A549 (cell line): ENCODE data around the gene CD82. TPM values are rescaled to one million over a fixed set of nuclear protein-coding genes. Genes with fewer than 3 reads are reported as not detected.
A peak's percentile ranks its signal among the peaks of the same experiment; 100 is the strongest.

Source experiments
- ATAC-seq, 2 experiments: fragments of 200-7000 bp in 1 of 2; fragments of >200 bp in 1 of 2; cut with Nextera tagmentation in 1 of 2; cut with Tn5 transposase in 1 of 2; 3 replicates each; pipeline versions ENCODE4 v1.8.0 to v1.9.1; 2018 to 2020; ENCODE audit warnings: mild to moderate bottlenecking in 1 of 2, moderate library complexity in 1 of 2
- CTCF ChIA-PET: fragments of 300-600 bp; sonication (Branson Sonifier 250); formaldehyde crosslinking; extraction: SDS; loops from one replicate; lab custom pipeline; 2021; ENCODE audit warnings: antibody characterized with exemption, inconsistent platforms; lab: Yijun Ruan, JAX
- POLR2A ChIA-PET: fragments of 350-600 bp; formaldehyde crosslinking; extraction: SDS; loops from one replicate; lab custom pipeline; 2021; ENCODE audit warnings: antibody characterized with exemption, inconsistent platforms; lab: Yijun Ruan, JAX
- DNase-seq, 2 experiments: peaks; one replicate each; pipeline versions ENCODE4 v3.0.0 to v3.0.0-alpha.2; 2011 to 2016; ENCODE audit warnings: low read depth in 1 of 2, low spot score in 1 of 2
- FAIRE-seq: peaks from 2 replicates; lab custom pipeline; 2011; peaks lifted over from hg19 to GRCh38; lab: Jason Lieb, UNC
- H3K27ac ChIP-seq, 2 experiments: fragments of >200 bp; sonication (Bioruptor Twin); formaldehyde crosslinking; 3 replicates each; pipeline ENCODE4 v1.5.1; 2016 to 2017
- H3K4me1 ChIP-seq: fragments of >200 bp; sonication (Bioruptor Twin); formaldehyde crosslinking; 3 replicates; pipeline ENCODE4 v1.6.1; 2016
- H3K4me2 ChIP-seq: fragments of >200 bp; sonication (Bioruptor Twin); formaldehyde crosslinking; 3 replicates; pipeline ENCODE4 v1.6.1; 2016
- H3K4me3 ChIP-seq: fragments of >200 bp; sonication (Bioruptor Twin); formaldehyde crosslinking; 3 replicates; pipeline ENCODE4 v1.5.1; 2016
- H3K9me3 ChIP-seq: fragments of >200 bp; sonication (Bioruptor Twin); formaldehyde crosslinking; 3 replicates; pipeline ENCODE4 v1.6.1; 2016
- ATOH8 ChIP-seq: fragments of 250-450 bp; sonication (Bioruptor Pico); IDR thresholded peaks from 2 replicates; pipeline ENCODE4 v1.5.0; 2020; ENCODE audit warnings: low read depth, mild to moderate bottlenecking, moderate library complexity
- BCL3 ChIP-seq: fragments of >200 bp; sonication (Bioruptor Twin); formaldehyde crosslinking; IDR thresholded peaks from 3 replicates; pipeline ENCODE4 v1.6.1; 2016
- CTCF ChIP-seq: fragments of >200 bp; sonication (Bioruptor Twin); formaldehyde crosslinking; IDR thresholded peaks from 3 replicates; pipeline ENCODE4 v1.5.1; 2016
- E2F6 ChIP-seq: IDR thresholded peaks from 2 replicates; pipeline ENCODE4 v1.6.1; 2012; ENCODE audit warnings: low read depth, borderline replicate concordance
- FOSL2 ChIP-seq, 2 experiments: fragments of 450-650 bp in 1 of 2; fragments of >200 bp in 1 of 2; sonication (Bioruptor Twin) in 1 of 2; formaldehyde crosslinking; IDR thresholded peaks; 2 replicates each; pipeline versions ENCODE4 v1.5.0 to v1.6.1; 2016 to 2020; ENCODE audit warnings: mild to moderate bottlenecking in 1 of 2, moderate library complexity in 1 of 2
- HDAC2 ChIP-seq: fragments of 200-600 bp; sonication (generic); IDR thresholded peaks from 2 replicates; pipeline ENCODE4 v1.6.1; 2016
- HOXB5 ChIP-seq: fragments of 250-450 bp; sonication (Bioruptor Pico); IDR thresholded peaks from 2 replicates; pipeline ENCODE4 v1.5.0; 2020; ENCODE audit warnings: mild to moderate bottlenecking, moderate library complexity
- JUN ChIP-seq, 2 experiments: fragments of >200 bp; sonication (Bioruptor Twin); formaldehyde crosslinking; IDR thresholded peaks; 2 replicates in 1 of 2; 3 replicates in 1 of 2; pipeline ENCODE4 v1.6.1; 2016 to 2017
- JUNB ChIP-seq: fragments of >200 bp; sonication (Bioruptor Twin); formaldehyde crosslinking; IDR thresholded peaks from 2 replicates; pipeline ENCODE4 v1.6.1; 2016
- KDM5A ChIP-seq: fragments of 200-600 bp; sonication (generic); IDR thresholded peaks from 2 replicates; pipeline ENCODE4 v1.6.1; 2016; ENCODE audit warnings: antibody characterized with exemption, mild to moderate bottlenecking
- MAZ ChIP-seq: fragments of 150-350 bp; IDR thresholded peaks from 2 replicates; pipeline ENCODE4 v1.6.1; 2014; ENCODE audit warnings: antibody characterized with exemption, low read depth, low read length, borderline replicate concordance
- NFE2L2 ChIP-seq: fragments of 150-350 bp; conservative IDR thresholded peaks from 2 replicates; pipeline ENCODE4 v1.6.1; 2014; ENCODE audit warnings: low read length
- NR3C1 ChIP-seq: fragments of >200 bp; sonication (Bioruptor Twin); formaldehyde crosslinking; IDR thresholded peaks from 3 replicates; pipeline ENCODE4 v1.6.1; 2017
- PBX3 ChIP-seq: IDR thresholded peaks from 2 replicates; pipeline ENCODE4 v1.6.1; 2012
- RARB ChIP-seq: fragments of 250-450 bp; sonication (Bioruptor Pico); IDR thresholded peaks from 2 replicates; pipeline ENCODE4 v1.8.0; 2021; ENCODE audit warnings: mild to moderate bottlenecking, moderate library complexity
- RFX5 ChIP-seq: fragments of 450-650 bp; IDR thresholded peaks from 2 replicates; pipeline ENCODE4 v1.7.1; 2014; ENCODE audit warnings: antibody characterized with exemption, mild to moderate bottlenecking, moderate library complexity
- TFCP2L1 ChIP-seq: fragments of 250-450 bp; sonication (Bioruptor Pico); IDR thresholded peaks from 2 replicates; pipeline ENCODE4 v1.5.0; 2021; ENCODE audit warnings: mild to moderate bottlenecking
- ZC3H11A ChIP-seq: fragments of 450-650 bp; IDR thresholded peaks from 2 replicates; pipeline ENCODE4 v1.6.1; 2014; ENCODE audit warnings: antibody characterized with exemption, mild to moderate bottlenecking
- WGBS: methylation state at CpG from one replicate; pipeline ENCODE4 v1.1.6; 2017; ENCODE audit errors: missing lambda C conversion rate; 5-methylcytosine and 5-hydroxymethylcytosine counted together
- polyA plus RNA-seq, 4 experiments: library from polyadenylated mRNA; depleted of rRNA in 3 of 4; stranded (reverse); fragments of >200 nt; fragmentation: RNase III in 1 of 4; extraction: RNeasy Plus Mini Kit Qiagen cat#74134 plus additional on column Dnase treatment in 1 of 4; gene quantifications; 2 replicates in 3 of 4; 3 replicates in 1 of 4; pipeline ENCODE4 v1.2.3, GENCODE V29; 2011 to 2017

The CD82 gene
- polyA plus RNA-seq, 2 of the 4 experiments (the other 2 are of a cell fraction) = 2.8 to 3.2 TPM

GRCh38 chr11:44573333-44573732, 7.9 kb downstream of the CD82 start:
- no peak overlapping the region for H3K4me2 ChIP-seq
- WGBS = 82% methylated on average over 3 of the region's 3 CpGs
- no peak for TF ChIP-seq JUN (IDR thresholded peaks at IDR 0.05)
- TF ChIP-seq, all 56 proteins: peak for 0
- ChIA-PET CTCF (interaction anchor here (1.5 to 27.1 kb wide), 2 partner anchors 45 to 338 kb away, joined by 3 to 865 read pairs; no protein-coding TSS in a partner anchor), POLR2A (interaction anchor here (0.6 kb wide), 1 partner anchor 24 kb away, joined by 3 read pairs; no protein-coding TSS in a partner anchor)
- DNase-seq (no peak), ATAC-seq (no peak), FAIRE-seq (no peak)
- Histone ChIP-seq H3K4me3 (no peak overlapping the region), H3K27ac (no peak overlapping the region), H3K4me1 (peaks cover 6% of the 10 kb centered on the region; the same call in 2 of the 3 replicates), H3K9me3 (no peaks in the 10 kb centered on the region)

- no peak overlapping the region for H3K4me2 ChIP-seq
- 81% methylated on average over 5 of the region's 5 CpGs for WGBS
- ATAC-seq (peak in 1 of 2 experiments; percentile 27; a peak in 1 of 6 replicates), DNase-seq (no peak), FAIRE-seq (no peak)
- H3K4me1 ChIP-seq = no peaks in the 10 kb centered on the region
- no peak for TF ChIP-seq FOSL2 (IDR thresholded peaks at IDR 0.05)
- TF ChIP-seq FOSL2 (CRISPR knock-in tag; IDR thresholded peaks at IDR 0.05) = no peak
- no peak for TF ChIP-seq BCL3
- no peak for TF ChIP-seq NFE2L2
- TF ChIP-seq E2F6 = no peak
- TF ChIP-seq RFX5 = no peak
- no peak for TF ChIP-seq MAZ
- no peak for TF ChIP-seq HOXB5 (CRISPR knock-in tag)
- no peak for TF ChIP-seq HDAC2
- no peak for TF ChIP-seq CTCF
- TF ChIP-seq PBX3 = no peak
- no peak for TF ChIP-seq RARB (CRISPR knock-in tag)
- TF ChIP-seq KDM5A = no peak
- no peak for TF ChIP-seq TFCP2L1
- TF ChIP-seq ZC3H11A = no peak
- TF ChIP-seq NR3C1 = no peak
- TF ChIP-seq ATOH8 (CRISPR knock-in tag) = no peak
- no peak for TF ChIP-seq JUNB
- no peak overlapping the region for H3K4me3 ChIP-seq
- no peak overlapping the region for H3K27ac ChIP-seq
- H3K9me3 ChIP-seq = no peaks in the 10 kb centered on the region
- CTCF ChIA-PET = interaction anchor here (1.2 to 27.1 kb wide), 2 partner anchors 18 to 44 kb away, joined by 5 to 865 read pairs; no protein-coding TSS in a partner anchor
- POLR2A ChIA-PET = no interaction called here
Measured at GRCh38 chr11:44574610-44575287, 9.3 kb downstream of the CD82 start.
